SW 1271 (cell line): ENCODE measurements around the gene LSAMP.
A peak's percentile ranks its signal among the peaks of the same experiment; 100 is the strongest.

Experiments used
- DNase-seq, 2 experiments: peaks; one replicate each; lab custom pipeline; 2025; lab: John Stamatoyannopoulos, UW

LSAMP gene

DNA sequence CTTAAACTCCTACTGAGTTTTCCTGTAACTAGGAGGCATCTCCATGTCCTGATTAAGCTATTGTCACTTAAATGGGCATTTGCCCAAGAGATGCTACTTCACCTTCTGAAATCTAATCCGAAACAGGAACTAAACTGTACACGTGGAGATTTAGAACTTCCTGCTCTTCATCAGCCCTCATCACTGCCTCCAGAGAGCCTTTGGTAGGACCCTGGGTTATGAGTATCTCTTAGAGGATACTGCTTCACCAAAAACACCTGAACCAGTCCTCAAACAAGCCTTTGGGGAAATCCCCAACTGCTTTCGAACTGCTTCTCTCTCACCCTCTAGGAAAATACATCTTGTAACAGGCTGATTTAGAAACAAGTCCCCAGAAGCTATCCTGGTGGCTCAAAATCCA, 501.7 kb downstream of the LSAMP start:
- no peak for DNase-seq

DNA sequence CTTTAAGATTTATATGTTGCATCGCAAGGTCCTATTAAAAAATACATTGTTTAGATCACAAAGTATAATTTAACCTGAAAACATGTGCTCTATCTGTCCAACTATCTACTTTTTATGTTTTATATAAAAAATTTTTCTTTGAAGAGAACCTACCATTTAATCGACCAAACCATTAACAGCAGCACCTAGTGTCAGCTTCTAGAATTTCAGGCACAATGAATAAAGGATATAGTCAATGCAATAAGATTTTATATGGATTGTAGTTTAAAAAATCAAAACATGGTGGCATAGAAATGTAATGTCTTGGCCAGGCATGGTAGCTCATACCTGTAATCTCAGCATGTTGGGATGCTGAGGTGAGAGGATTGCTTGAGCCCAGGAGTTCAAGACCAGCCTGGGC, 508.2 kb downstream of the LSAMP start:
- DNase-seq = peak in 1 of 2 experiments; percentile 20

DNA sequence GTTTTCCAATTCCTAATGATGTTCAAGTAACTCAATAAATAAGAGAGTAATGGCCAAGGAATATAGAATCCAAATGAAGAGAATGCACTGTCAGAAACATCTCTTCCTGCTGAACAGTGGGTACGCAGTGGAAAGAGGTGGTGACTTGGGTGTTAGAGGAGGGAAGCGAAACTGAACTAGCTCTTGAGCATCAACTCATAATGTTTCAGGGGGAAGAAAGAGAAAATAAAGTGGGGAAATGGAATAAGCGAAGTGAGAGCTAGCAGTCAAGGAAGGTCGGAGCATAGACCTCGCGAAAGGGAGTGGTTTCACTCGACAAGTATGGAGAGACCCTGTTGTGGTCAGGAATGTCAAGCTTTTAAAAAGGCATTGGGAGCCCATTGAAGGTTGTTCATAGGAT, 512.5 kb downstream of the LSAMP start:
- DNase-seq = no peak

DNA sequence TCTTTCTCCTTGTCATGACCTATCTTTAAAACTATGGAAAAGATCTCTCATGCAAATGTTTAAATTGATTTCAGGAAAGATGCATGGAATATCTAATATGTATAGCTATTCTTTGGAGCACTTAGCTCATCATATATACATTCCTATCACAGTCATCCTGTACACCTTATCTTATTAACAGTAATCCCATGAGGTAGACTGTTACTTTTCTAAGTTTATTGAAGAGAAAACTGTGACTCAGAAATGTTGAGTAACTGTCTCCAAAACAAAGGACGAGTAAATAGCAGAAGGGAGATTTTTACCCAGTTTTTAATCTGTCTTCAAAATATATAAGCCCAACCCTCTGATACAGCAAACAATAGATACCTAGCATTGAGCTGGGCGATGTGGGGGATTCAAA, 513.7 kb downstream of the LSAMP start:
- no peak for DNase-seq

DNA sequence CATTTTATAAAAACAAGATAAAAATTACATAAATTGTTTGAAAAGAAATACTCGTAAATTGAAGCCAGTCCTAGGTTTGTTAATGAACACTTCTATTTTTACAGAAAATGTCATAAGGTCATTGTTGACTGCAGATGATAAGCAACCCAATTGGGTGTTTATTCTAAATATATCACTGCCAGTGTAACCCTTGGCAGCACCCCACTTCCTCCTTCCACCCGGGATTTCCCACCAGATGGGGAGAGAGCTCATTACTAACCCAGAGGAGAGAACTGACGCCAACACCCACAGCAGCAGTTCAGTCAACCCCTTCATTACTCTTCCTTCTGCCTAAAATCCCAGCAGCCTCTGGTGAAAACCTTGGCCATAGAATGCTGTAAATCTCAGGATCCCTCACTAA, 514.4 kb downstream of the LSAMP start:
- no peak for DNase-seq

DNA sequence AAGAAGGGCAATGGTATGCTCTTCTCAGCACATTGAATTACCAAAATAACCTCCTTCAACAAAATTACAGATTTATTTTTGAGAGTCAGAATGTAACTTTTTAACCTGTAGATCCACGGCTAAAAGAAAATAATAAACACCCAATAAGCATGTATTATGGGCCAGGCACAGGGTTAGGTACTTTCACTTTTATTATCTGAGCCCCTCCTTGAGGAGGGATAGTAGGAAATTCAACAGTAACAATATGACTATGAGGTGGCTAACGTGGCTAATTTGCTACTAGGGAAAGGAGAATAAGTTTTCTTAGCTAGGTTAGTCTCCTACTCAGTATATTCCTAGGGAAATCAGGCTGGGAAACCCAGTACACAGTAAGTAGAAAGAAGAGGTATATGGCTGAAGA, 515.1 kb downstream of the LSAMP start:
- DNase-seq = no peak

DNA sequence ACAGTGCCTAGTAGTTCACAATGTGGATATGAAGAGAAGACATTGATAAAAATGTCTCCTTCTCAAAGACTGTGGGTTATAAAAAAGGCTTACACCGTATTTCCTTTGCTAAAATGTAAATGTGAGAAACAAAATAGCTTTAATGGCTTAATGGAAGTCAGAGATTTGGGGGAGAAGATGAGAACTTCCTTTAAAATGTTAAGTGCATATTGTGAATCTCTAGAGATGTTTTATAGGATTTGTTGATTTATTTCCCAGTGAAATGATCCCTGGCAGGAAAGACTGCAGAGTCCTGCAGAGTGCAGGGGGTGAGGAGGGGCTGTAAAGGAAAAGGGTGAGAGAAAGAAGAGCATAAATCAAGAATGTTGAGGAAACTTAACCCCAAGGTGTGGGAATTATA, 516.9 kb downstream of the LSAMP start:
- no peak for DNase-seq

DNA sequence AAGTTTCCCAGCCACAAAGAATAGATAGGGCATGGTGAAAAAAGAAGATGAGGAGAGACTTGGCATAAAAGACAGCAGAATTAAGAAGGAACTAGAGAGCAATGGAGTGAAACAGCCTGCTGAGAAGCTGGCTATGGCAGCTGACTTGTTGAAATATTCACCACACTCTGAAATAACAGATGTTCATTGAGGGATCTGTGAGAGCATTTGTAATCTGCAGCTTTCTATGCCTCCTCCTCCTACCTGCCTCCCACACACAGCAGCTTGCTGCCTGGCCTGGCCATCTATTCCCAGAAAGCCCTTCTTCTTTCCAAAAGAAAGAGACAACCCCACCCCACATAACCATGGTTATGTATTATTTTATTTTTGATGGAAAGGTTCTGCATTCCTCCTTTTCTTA, 518.1 kb downstream of the LSAMP start:
- DNase-seq = no peak

DNA sequence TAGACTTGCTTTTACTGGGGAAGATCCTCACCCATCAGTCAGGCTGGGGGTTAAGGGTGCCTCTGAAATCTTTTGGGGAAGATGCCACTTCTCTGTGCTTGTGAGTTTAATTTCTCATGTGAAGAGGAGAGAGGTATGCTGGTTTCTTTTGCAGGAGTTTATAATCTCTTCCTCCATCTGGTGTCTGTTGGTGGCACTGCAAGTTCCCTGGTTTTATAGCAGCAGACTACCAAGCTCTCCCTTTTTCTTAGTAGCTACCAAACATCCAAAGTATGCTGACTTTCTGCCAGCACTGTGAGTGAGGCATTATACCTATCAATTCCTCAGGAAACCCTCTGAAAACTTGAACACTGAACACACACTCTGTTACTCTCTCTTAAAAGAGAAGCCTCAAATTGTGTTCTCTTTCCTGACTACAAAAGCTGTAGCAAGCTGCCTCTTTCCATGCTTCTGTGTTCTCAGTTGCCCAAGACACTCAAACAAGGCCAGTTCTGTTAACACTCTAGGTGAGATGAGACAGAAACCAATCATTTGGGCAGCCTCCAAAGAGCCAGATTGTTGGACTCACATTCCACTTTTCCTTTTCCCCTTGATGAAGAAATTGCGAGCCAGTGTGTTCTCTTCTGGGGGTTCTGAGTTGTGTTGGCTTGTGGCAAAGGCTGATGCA, 522.5 kb downstream of the LSAMP start:
- peak in 1 of 2 experiments; percentile 25 for DNase-seq

DNA sequence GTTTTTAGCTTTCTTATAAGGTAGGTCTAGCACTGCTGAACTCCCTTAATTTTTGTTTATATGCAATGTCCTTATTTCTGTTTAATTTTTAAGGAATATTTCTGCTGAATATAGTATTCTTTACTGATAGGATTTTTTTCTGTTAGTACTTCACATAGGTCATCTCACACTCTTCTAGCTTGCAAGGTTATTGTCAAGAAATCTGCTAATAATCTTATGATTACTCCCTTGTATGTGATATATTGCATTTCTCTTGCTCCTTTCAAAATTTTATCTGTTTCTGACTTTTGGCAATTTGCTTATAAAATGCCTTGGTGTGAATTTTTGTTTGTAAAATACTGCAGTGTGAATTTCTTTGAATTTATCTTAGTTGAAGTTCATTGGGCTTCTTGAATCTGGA, 523.6 kb downstream of the LSAMP start:
- no peak for DNase-seq

DNA sequence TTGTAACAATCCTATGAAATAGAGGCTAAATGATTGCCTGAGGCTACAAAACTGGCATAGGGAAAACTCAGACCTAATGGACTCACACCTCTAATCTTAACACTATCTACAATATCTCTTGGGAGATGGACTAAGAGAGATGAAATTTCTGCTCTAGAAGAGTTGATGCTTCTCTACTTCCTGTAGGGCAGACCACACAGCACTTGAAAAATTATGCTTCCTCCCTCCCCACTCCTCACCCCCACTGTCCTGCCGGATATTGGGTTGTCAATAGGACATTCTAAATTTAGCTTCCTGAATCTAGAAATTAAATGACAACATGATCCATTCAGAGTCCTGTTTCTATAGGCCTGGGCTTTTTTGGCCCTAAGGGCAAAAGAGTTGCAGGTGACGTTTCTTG, 526.4 kb downstream of the LSAMP start:
- DNase-seq = no peak

DNA sequence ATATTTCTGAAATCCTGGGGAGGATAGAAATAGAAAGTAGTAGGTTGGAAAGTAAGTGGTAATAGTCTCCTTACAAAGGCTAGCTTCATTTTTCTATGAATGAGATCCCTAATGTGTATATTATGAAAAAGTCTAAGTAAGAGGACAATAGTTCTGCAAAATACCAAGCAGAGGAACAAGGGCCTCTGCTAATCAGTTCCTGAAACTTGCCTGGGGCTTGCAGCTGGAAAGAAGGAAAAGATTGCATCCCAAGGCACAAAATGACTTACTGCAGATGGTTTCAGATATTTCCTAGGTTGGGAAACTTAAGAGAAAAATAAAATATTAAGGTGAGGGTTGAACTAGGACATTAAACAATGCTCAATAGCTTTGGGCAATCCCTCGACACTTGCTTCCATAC, 528.4 kb downstream of the LSAMP start:
- no peak for DNase-seq

DNA sequence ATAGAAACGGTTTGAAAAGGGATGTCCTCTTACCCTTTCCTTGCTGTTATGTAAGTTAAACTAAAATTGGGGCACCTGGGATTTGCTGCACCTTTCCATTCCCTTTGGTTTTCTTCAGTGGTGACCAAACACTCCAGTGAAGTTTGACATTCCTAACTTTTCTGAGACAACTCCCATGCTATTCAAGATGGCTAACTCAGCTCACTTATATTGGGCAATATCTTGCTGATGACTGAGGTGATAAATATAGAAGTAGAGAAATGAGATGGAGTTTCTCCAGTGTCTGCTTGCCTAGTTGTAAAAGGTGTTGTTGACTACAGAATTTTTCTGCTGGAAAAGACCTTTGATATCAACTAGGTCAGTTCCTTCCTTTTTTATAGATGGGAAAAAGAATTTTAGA, 530.2 kb downstream of the LSAMP start:
- DNase-seq = no peak

DNA sequence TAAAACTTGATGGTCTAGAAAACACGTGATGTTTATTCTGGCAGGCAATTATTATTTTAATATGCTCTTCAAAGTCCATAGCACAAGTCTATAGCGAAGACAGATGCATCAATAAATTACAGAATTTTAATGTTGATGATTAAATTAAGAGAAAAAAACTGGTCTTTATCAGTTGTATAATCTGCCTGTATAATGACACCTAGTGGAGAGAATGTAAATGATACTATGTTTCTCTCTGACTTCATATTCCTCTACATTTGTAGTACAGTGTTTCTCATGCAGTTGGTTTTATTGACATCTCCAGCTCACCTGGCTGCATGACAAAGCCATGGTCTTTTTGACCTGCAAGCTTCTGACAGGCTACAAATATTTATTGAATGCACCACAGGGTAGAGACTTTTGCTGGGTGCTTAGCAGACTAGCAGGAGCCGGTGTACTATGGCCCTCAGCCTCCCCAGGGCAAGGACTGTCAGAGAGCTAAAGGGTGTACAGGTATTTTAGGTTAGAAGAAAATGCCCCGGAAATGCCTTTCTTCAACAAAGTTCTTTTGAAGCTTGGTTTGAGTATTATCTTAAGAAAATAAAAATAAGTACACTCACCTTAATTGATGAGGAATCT, 532.1 kb downstream of the LSAMP start:
- peak in 1 of 2 experiments; percentile 35 for DNase-seq

DNA sequence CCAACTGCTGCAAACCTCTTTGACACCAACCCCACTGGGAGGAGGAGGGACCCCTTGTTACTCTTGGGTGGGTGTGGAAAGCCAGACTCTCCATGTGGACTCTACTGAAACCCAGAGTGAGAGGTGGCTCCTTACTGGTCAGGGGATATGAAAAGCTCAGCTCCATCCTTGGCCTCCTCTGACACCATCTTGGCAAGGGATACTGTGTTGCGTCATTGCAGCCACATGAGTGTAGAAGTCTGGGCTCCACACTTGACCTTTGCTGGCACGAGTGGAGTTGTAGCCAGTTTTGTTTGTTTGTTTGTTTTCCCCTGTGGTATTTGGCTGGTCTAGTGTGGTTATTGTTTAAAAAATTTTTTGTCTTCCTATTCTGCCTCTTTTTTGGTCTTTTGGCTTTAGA, 532.9 kb downstream of the LSAMP start:
- DNase-seq = no peak

DNA sequence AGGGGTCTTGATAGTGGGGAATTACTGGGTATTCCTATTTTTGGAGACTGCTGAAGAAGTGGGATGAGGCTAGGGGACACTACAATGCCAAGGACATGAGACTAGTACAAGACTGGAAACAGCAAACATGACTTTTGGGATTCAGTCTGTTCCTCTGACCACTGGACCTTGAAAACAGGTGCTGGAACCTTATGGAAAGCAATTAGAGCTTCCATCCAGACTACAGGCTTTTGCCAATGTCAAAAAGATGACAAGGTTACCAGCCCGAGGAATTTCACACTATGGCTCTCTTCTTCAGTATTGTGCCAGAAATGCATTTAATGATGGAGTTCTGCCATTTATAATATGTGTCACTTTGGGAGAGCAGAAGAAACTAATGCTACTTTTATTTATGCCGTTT, 539.4 kb downstream of the LSAMP start:
- DNase-seq = no peak

DNA sequence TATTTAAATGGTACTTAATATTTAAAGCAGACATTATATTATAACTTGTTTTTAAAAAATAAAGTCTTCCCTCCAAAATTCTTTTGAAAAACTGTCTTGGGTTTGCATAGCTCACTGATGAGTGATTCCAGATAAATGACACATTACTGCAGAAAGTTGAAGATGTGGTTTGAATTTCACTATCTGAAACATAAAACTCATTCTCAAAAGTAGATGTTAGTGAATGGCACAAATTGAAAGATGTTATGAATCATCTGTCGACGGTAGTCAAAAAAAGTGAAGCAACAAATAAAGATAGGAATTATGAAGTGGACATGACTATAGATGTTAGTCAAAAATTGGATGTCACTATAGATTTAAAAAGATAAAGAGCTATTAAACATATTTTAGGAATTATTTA, 541.4 kb downstream of the LSAMP start:
- no peak for DNase-seq

DNA sequence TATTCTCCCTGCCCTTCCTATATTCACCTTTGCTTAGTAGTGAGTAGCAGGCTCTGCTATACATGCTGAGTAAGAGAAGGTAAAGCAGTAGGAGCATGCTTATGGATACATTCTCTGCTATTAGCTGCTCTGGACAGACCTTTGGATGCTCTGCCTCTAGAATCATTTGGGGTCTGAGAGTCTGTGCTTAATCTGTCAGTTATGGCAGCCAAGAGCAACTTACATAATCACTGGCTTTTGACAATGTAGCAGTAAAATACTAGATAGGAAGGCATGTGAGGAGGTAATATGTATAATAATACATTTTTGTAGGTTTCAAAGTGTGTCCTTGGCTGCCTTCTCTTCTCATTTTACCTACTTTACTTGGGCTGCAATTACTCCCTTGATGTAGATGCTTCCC, 544.3 kb downstream of the LSAMP start:
- no peak for DNase-seq

DNA sequence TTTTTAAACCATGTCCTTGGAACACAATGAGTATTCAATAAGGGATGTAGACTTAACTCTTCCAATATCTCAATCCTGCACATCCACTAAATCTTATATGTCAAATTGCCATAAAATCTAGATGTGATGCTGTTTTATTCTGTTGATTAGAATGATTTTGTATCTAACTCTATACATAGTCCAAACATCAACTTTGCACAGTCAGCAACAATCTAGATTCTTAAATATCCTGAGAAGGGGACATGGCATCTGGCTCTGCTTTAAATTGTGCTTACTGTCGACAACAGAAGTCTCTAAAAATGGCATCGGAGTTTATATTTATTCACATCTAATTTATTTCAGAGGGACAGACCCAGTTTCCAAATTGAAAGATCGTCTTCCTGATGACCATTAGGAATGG, 545.8 kb downstream of the LSAMP start:
- no peak for DNase-seq

DNA sequence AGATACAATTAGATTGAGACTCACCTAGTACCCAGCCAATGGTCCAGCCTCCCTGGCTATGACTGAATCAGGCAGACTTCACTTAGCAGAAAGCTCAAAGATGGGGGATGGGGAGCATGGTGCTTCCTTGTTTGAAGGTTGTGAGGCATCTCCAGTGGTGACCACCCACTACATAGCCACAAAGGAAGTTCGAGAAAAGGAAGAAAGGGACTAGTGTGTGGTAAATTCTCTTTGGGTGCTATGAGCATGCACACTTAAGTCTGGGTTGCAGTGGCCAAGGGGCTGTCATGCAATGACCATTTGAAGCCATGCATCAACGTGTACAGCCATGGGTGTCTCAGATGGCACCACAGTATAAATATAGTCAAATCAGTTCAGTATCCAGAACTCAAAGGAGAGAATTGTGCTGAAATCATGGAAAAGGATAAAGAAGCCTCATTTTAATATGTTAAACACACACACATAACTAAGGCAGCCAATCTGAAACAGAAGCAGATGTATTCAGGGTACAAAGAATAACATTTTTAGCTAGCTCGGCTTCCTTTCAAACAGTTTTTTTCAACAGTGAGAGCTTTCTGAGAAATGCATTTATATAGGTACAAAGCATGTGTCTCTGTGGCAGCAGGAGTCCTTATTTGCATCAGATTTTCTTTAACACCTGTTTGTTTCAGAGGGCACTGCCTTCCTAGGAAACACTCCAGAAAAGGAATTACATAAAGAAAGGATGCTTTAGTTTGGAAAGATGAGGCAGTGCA, 546.5 kb downstream of the LSAMP start:
- DNase-seq = no peak

DNA sequence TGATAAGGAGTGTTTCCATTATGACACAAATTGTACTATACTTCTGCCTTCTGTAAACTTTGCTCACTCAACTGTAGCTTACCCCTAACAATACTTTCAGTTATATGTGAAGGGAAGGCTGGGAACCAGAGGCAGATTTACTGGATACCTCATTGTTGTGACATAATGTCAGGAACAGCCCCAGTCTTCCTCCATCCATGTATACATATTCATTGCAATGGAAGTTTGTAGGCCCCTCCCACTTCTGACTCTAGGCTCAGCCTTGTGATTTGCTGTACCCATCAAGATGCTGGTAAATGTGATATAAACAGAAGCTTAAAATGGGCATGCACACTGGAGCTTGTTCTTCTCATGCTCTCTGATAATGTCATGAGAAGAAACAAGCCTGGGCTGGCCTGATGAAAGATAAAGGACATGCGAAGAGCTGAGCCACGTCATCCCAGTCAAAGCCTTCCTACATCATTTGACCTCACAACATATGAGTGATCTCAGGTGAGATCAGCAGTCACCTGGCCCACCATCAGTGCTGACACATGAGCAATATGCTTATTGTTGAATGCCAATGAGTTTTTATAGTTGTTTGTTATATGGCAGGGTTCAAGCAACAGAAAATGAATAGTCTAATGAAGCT, 554.2 kb downstream of the LSAMP start:
- no peak for DNase-seq

DNA sequence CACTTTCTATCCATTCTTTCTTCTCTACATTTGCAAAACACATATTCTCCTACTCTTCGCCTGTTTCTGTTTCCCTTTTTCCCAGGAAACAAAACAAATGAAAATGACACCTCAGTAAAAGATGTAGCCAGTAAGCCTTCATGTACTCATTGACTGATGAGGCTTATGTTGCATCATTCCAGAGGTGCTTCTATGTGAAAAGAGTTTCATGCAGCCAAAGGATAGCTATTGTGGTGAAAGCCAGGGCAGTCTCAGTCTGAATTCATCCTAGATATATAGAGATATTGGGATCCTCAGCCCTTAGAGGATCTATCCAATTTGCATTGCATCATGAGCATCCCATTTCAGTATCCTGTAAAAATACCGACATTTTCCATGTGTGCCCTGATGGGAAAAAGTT, 554.7 kb downstream of the LSAMP start:
- DNase-seq = no peak

DNA sequence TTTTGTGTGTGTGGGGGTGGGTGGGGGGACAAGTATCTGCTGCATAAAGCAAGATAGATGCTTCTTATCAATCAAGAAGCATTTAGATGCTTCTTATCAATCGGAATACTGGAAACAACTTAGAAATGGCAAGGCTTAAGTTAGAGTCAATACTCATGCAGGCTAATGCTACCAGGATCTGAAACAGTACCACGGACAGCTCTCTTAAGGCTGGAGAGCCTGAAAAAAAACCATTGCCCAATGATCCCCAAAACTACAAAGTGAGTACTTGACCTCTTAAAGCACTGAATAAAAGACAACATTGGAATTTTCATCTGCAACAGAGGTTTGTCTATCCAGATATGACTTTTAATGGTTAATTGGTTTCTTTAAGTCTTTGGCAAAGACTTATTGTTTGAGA, 559.7 kb downstream of the LSAMP start:
- DNase-seq = no peak
